OCI-LY3 (cell line): ENCODE measurements around the gene PGF.

Experiments
- H2AFZ ChIP-seq: fragments of 200-600, 300-600 bp; shearing (Covaris generic); 2 replicates; pipeline ENCODE4 v1.6.0; 2014; ENCODE audit warnings: antibody characterized with exemption, low read depth, low read length
- H3K27ac ChIP-seq: fragments of 200-600, 300-600 bp; sonication (generic); 2 replicates; pipeline ENCODE4 v1.5.1; 2014; ENCODE audit warnings: mild to moderate bottlenecking, low read length, moderate library complexity, mixed read lengths
- H3K27me3 ChIP-seq: fragments of 200-600, 300-600 bp; sonication (generic); 2 replicates; pipeline ENCODE4 v1.6.1; 2014; ENCODE audit warnings: low read depth, low read length, mixed read lengths
- H3K36me3 ChIP-seq: fragments of 200-600, 300-600 bp; sonication (generic); replicated peaks from 2 replicates; pipeline ENCODE3; 2014; ENCODE audit warnings: low read depth, low read length, mixed read lengths
- H3K4me1 ChIP-seq: fragments of 300-600, 200-600 bp; sonication (generic); 2 replicates; pipeline ENCODE4 v1.6.1; 2014; ENCODE audit warnings: low read length, mixed read lengths
- H3K4me2 ChIP-seq: fragments of 200-600, 300-600 bp; sonication (generic); 2 replicates; pipeline ENCODE4 v1.6.1; 2014; ENCODE audit warnings: low read length, mixed read lengths
- H3K4me3 ChIP-seq: fragments of 300-600, 200-600 bp; sonication (generic); 2 replicates; pipeline ENCODE4 v1.5.1; 2014; ENCODE audit warnings: antibody characterized with exemption, mild to moderate bottlenecking, low read length, moderate library complexity
- H3K79me2 ChIP-seq: fragments of 300-600, 200-600 bp; shearing (Covaris generic); 2 replicates; pipeline ENCODE4 v1.6.1; 2014; ENCODE audit warnings: mild to moderate bottlenecking, low read length, mixed read lengths
- H3K9ac ChIP-seq: fragments of 300-600, 200-600 bp; shearing (Covaris generic); 2 replicates; pipeline ENCODE4 v1.6.0; 2014; ENCODE audit warnings: mild to moderate bottlenecking, low read length, moderate library complexity
- H3K9me3 ChIP-seq: fragments of 200-600, 300-600 bp; shearing (Covaris generic); 2 replicates; pipeline ENCODE4 v1.6.1; 2014; ENCODE audit warnings: low read length, mixed read lengths; ENCODE audit not compliant: insufficient read depth
- H4K20me1 ChIP-seq: fragments of 200-600, 300-600 bp; sonication (generic); 2 replicates; pipeline ENCODE4 v1.6.1; 2016; ENCODE audit warnings: low read length, mixed read lengths; ENCODE audit not compliant: insufficient read depth
- CTCF ChIP-seq: fragments of 200-600, 300-600 bp; sonication (generic); IDR thresholded peaks from 2 replicates; pipeline ENCODE4 v1.5.1; 2014; ENCODE audit warnings: antibody characterized with exemption, low read length, low read depth
- EZH2phosphoT487 ChIP-seq: fragments of 200-600 bp; shearing (Covaris generic); IDR thresholded peaks from 2 replicates; pipeline ENCODE4 v1.6.1; 2018; ENCODE audit warnings: antibody characterized with exemption, mixed run types, low read depth

Gene PGF

GRCh38 chr14:74949191-74949601 lies 6.2 kb downstream of the PGF start:
- Histone ChIP-seq H3K79me2 (no peaks in the 10 kb centered on the region), H3K36me3 (no peaks in the 10 kb centered on the region), H3K4me2 (no peak overlapping the region), H4K20me1 (no peaks in the 10 kb centered on the region), H2AFZ (no peak overlapping the region), H3K4me3 (no peak overlapping the region), H3K27me3 (no peaks in the 10 kb centered on the region), H3K27ac (no peak overlapping the region), H3K4me1 (peaks cover 12% of the 10 kb centered on the region), H3K9me3 (no peaks in the 10 kb centered on the region), H3K9ac (no peak overlapping the region)
- TF ChIP-seq CTCF (no peak), EZH2phosphoT487 (no peak)

- Histone ChIP-seq H3K9me3 (no peaks in the 10 kb centered on the region), H3K36me3 (no peaks in the 10 kb centered on the region), H4K20me1 (no peaks in the 10 kb centered on the region), H3K9ac (no peak overlapping the region), H3K4me1 (peaks cover 14% of the 10 kb centered on the region), H3K4me2 (no peak overlapping the region), H3K27me3 (no peaks in the 10 kb centered on the region), H3K27ac (no peak overlapping the region), H3K4me3 (no peak overlapping the region), H2AFZ (no peak overlapping the region), H3K79me2 (no peaks in the 10 kb centered on the region)
- TF ChIP-seq CTCF, result no peak
- no peak for TF ChIP-seq EZH2phosphoT487
Observed at GRCh38 chr14:74948228-74949175, 6.9 kb downstream of the PGF start.

- Histone ChIP-seq H3K79me2 (no peaks in the 10 kb centered on the region), H3K27ac (no peak overlapping the region), H3K4me1 (peaks cover 23% of the 10 kb centered on the region), H3K9me3 (no peaks in the 10 kb centered on the region), H3K36me3 (no peaks in the 10 kb centered on the region), H3K27me3 (no peaks in the 10 kb centered on the region), H3K9ac (no peak overlapping the region), H4K20me1 (no peaks in the 10 kb centered on the region), H2AFZ (no peak overlapping the region), H3K4me2 (no peak overlapping the region), H3K4me3 (no peak overlapping the region)
- TF ChIP-seq EZH2phosphoT487, result no peak
- TF ChIP-seq CTCF, result no peak
Observed at GRCh38 chr14:74947353-74948227, 7.8 kb downstream of the PGF start.
